Fibroblast of lung (primary cell): ENCODE data around the gene IL15RA. TPM values are rescaled to one million over a fixed set of nuclear protein-coding genes. Genes with fewer than 3 reads are reported as not detected.
"Not testable (repeated sequence)": the region's sequence is repeated elsewhere in the genome, so short reads cannot be mapped to it uniquely, and the experiment has no call there.

Experiments
- DNase-seq, 2 donors: peaks; one replicate each; pipeline versions ENCODE4 v3.0.0 to v3.0.0-alpha.2; 2010; ENCODE audit warnings: low read depth in 2 of 2
- H2AFZ ChIP-seq: 2 replicates; pipeline ENCODE4 v1.5.1; 2012; ENCODE audit warnings: low read length, control low read depth, inconsistent platforms
- H3K27ac ChIP-seq: 2 replicates; pipeline ENCODE4 v1.5.1; 2011; ENCODE audit warnings: low read length, control low read depth; ENCODE audit not compliant: insufficient read depth
- H3K27me3 ChIP-seq: 2 replicates; pipeline ENCODE4 v1.5.1; 2011; ENCODE audit warnings: mild to moderate bottlenecking, low read length; ENCODE audit not compliant: control insufficient read depth, insufficient read depth
- H3K36me3 ChIP-seq: 2 replicates; pipeline ENCODE4 v1.5.1; 2011; ENCODE audit warnings: low read length; ENCODE audit not compliant: control insufficient read depth, insufficient read depth
- H3K4me1 ChIP-seq: 2 replicates; pipeline ENCODE4 v1.5.1; 2011; ENCODE audit warnings: low read length; ENCODE audit not compliant: control insufficient read depth, insufficient read depth; ENCODE audit errors: extremely low read depth
- H3K4me2 ChIP-seq: 2 replicates; pipeline ENCODE4 v1.5.1; 2011; ENCODE audit warnings: low read length, control low read depth; ENCODE audit not compliant: insufficient read depth; ENCODE audit errors: extremely low read depth
- H3K4me3 ChIP-seq, 4 experiments: fragments of 200-600 bp in 1 of 4; sonication (generic) in 1 of 4; replicated peaks in 1 of 4; 2 replicates each; pipeline ENCODE4 v1.5.1; 2011 to 2016; ENCODE audit warnings: low read length in 4 of 4, low read depth in 3 of 4, mild to moderate bottlenecking in 3 of 4, control low read depth in 2 of 4, inconsistent platforms in 1 of 4, mixed read lengths in 1 of 4; ENCODE audit not compliant: insufficient read depth in 1 of 4; ENCODE audit errors: control extremely low read depth in 1 of 4
- H3K79me2 ChIP-seq: 2 replicates; pipeline ENCODE4 v1.5.1; 2012; ENCODE audit warnings: mild to moderate bottlenecking, low read length, inconsistent platforms; ENCODE audit not compliant: control insufficient read depth, insufficient read depth
- H3K9ac ChIP-seq: 2 replicates; pipeline ENCODE4 v1.5.1; 2011; ENCODE audit warnings: mild to moderate bottlenecking, low read length, control low read depth; ENCODE audit not compliant: insufficient read depth
- H3K9me3 ChIP-seq: 2 replicates; pipeline ENCODE4 v1.5.1; 2012; ENCODE audit warnings: low read depth, low read length; ENCODE audit not compliant: control insufficient read depth, insufficient read depth
- H4K20me1 ChIP-seq: 2 replicates; pipeline ENCODE4 v1.5.1; 2011; ENCODE audit warnings: low read length; ENCODE audit not compliant: control insufficient read depth, insufficient read depth; ENCODE audit errors: extremely low read depth
- EZH2 ChIP-seq: IDR thresholded peaks from 2 replicates; pipeline ENCODE4 v1.5.1; 2012; ENCODE audit warnings: low read length, control low read depth, mild to moderate bottlenecking; ENCODE audit errors: missing control alignments
- polyA plus RNA-seq, 2 donors: library from polyadenylated mRNA; depleted of rRNA in 1 of 2; stranded (reverse) in 1 of 2; unstranded in 1 of 2; fragments of >200 nt; gene quantifications; 2 replicates each; pipeline ENCODE4 v1.2.1, GENCODE V29; 2011 to 2012; ENCODE audit warnings: missing spikeins in 1 of 2
- total RNA-seq: library from RNA; depleted of rRNA; stranded (reverse); fragments of >200 nt; gene quantifications from 2 replicates; pipeline ENCODE4 v1.2.1, GENCODE V29; 2014
- TF ChIP-seq, protein P1 (sequence below), 2 donors: IDR thresholded peaks in 1 of 2; conservative IDR thresholded peaks in 1 of 2; 1 replicate in 1 of 2; 2 replicates in 1 of 2; pipeline ENCODE4 v1.5.1; 2011 to 2012; ENCODE audit warnings: low read length in 2 of 2, control low read depth in 1 of 2, inconsistent platforms in 1 of 2, low read depth in 1 of 2, mild to moderate bottlenecking in 1 of 2

IL15RA gene
- total and polyA plus RNA-seq, 2 donors (not counting 1 experiment from before 2014, with no cell fraction given) = 5.9 to 13.7 TPM

DNA sequence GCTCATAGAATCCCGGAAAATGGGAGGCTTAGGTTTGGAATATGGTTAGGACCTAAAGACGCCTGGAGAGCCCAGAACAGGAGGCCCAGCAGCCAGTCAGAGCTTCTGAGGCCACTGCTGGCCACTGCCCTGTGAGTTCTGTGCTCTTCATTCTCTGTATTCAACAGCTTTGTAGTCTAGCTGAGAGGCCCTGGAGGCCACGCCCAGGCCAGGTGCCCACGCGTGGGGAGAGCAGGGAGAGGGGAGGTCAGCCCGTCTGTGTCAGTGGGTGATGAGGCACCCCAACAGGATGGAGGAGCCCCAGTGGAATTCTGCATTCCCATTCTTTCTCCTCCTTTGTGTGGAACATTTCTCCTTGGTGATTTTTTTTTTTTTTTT, 29.1 kb downstream of the IL15RA start:
- Histone ChIP-seq H3K27me3 (no peaks in the 10 kb centered on the region), H3K27ac (no peak overlapping the region), H4K20me1 (no peaks in the 10 kb centered on the region), H3K79me2 (no peaks in the 10 kb centered on the region), H3K4me3 (no peak overlapping the region), H3K9ac (no peak overlapping the region), H3K4me2 (no peak overlapping the region), H3K4me1 (peaks cover 25% of the 10 kb centered on the region), H3K9me3 (no peaks in the 10 kb centered on the region), H2AFZ (no peak overlapping the region), H3K36me3 (no peaks in the 10 kb centered on the region)
- TF ChIP-seq, protein P1, sequence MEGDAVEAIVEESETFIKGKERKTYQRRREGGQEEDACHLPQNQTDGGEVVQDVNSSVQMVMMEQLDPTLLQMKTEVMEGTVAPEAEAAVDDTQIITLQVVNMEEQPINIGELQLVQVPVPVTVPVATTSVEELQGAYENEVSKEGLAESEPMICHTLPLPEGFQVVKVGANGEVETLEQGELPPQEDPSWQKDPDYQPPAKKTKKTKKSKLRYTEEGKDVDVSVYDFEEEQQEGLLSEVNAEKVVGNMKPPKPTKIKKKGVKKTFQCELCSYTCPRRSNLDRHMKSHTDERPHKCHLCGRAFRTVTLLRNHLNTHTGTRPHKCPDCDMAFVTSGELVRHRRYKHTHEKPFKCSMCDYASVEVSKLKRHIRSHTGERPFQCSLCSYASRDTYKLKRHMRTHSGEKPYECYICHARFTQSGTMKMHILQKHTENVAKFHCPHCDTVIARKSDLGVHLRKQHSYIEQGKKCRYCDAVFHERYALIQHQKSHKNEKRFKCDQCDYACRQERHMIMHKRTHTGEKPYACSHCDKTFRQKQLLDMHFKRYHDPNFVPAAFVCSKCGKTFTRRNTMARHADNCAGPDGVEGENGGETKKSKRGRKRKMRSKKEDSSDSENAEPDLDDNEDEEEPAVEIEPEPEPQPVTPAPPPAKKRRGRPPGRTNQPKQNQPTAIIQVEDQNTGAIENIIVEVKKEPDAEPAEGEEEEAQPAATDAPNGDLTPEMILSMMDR (conservative IDR thresholded peaks at IDR 0.05 in 1 of 2, IDR thresholded peaks at IDR 0.05 in 1 of 2; ENCODE audit: low read depth in 1 of 2, low read length in 2 of 2) = no peak
- no peak for TF ChIP-seq EZH2
- DNase-seq = no peak

DNA sequence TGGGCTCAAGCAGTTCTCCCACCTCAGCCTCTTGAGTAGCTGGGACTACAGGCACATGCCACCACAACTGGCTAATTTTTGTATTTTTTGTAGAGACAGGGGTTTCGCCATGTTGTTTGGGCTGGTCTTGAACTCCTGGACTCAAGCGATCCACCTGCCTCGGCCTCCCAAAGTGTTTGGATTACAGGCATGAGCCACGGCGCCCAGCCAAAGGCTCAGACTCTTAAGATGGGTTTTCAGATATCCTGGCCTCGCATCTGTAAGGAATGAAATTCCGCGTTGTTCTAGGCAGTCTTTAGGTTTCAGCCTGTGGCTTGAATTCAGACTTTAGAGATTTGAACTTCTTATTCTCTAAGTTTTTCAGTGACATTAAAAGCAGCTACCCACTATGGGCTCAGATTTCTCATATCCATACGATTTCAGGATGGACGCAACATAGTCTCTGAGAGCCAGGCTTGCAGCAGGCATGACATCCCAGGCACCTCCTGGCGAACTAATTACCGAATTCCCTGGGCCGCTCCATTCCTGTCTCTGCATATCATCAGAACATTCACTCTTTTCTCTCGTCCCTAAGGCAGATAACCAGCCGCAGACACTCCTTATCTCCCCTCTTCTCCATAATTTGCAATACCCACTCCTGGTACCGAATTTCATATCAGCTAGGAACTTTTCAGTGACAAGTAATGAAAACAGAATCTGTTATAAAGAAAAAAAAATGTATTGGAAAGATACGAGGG, 29.7 kb downstream of the IL15RA start:
- TF ChIP-seq, protein P1 (conservative IDR thresholded peaks at IDR 0.05 in 1 of 2, IDR thresholded peaks at IDR 0.05 in 1 of 2; ENCODE audit: low read depth in 1 of 2, low read length in 2 of 2) = no peak
- TF ChIP-seq EZH2 = no peak
- no peaks in the 10 kb centered on the region for H4K20me1 ChIP-seq
- H3K36me3 ChIP-seq = no peaks in the 10 kb centered on the region

DNA sequence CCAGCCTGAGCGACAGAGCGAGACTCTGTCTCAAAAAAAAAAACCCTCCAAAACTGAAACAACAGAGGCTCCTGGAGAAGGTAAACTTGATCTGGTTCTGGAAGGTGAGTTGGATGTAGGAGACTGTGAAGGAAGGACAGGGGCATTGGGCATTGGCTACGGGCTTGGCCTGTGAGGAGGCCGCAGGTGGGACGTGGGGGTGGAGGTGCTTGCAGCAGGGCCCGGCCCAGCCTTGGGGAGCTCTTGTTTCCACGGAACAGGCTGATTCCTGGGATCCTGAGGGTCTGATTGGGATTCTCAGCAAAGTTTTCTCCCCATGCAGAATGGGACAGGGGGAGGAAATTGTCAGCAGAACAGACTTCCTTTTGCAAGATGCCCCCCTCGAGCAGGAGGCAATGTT, 30.6 kb downstream of the IL15RA start:
- no peak for TF ChIP-seq EZH2
- TF ChIP-seq, protein P1 (conservative IDR thresholded peaks at IDR 0.05 in 1 of 2, IDR thresholded peaks at IDR 0.05 in 1 of 2; ENCODE audit: low read depth in 1 of 2, low read length in 2 of 2) = no peak
- H3K27me3 ChIP-seq = no peaks in the 10 kb centered on the region
- no peaks in the 10 kb centered on the region for H4K20me1 ChIP-seq
- H3K4me2 ChIP-seq = no peak overlapping the region
- DNase-seq = no peak
- no peaks in the 10 kb centered on the region for H3K79me2 ChIP-seq
- H3K4me1 ChIP-seq = peaks cover 25% of the 10 kb centered on the region
- H3K27ac ChIP-seq = peak overlapping the region; percentile 95
- H3K36me3 ChIP-seq = no peaks in the 10 kb centered on the region
- H3K9me3 ChIP-seq = no peaks in the 10 kb centered on the region
- H2AFZ ChIP-seq = no peak overlapping the region
- no peak overlapping the region for H3K4me3 ChIP-seq
- no peak overlapping the region for H3K9ac ChIP-seq

More for the DNA sequence above, 29.7 kb downstream of the IL15RA start:
- Histone ChIP-seq H2AFZ (no peak overlapping the region), H3K79me2 (no peaks in the 10 kb centered on the region), H3K4me1 (peaks cover 25% of the 10 kb centered on the region), H3K27ac (no peak overlapping the region), H3K9ac (no peak overlapping the region), H3K27me3 (no peaks in the 10 kb centered on the region), H3K4me3 (no peak overlapping the region), H3K9me3 (no peaks in the 10 kb centered on the region), H3K4me2 (no peak overlapping the region)
- DNase-seq = no peak

DNA sequence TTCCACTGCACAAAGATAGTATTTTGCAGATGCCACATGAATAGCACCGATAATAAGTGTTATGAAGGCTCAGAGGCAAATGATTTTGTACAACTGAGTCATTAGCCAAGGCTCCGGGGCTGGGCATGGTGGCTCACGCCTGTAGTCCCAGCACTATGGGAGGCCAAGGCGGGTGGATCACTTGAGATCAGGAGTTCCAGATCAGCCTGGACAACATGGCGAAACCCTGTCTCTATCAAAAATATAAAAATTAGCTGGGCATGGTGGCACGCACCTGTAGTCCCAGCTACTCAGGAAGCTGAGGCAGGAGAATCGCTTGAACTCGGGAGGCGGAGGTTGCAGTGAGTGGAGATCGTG, 30.9 kb downstream of the IL15RA start:
- not testable (repeated sequence) for DNase-seq, H4K20me1 ChIP-seq, H3K4me3 ChIP-seq, H3K27me3 ChIP-seq, H3K79me2 ChIP-seq, H3K9me3 ChIP-seq, H3K9ac ChIP-seq, H2AFZ ChIP-seq, H3K36me3 ChIP-seq
- H3K4me2 ChIP-seq = peak overlapping the region; percentile 94
- H3K27ac ChIP-seq = peak overlapping the region; percentile 95
- peaks cover 25% of the 10 kb centered on the region for H3K4me1 ChIP-seq
